OCI-LY1 (cell line): Measurements from ENCODE around the gene UCN2.

ENCODE experiments used
- EZH2 ChIP-seq: fragments of 200-600 bp; sonication (generic), shearing (Covaris generic); IDR thresholded peaks from 2 replicates; pipeline ENCODE4 v1.8.0; 2017; ENCODE audit warnings: borderline replicate concordance, mixed run types, mild to moderate bottlenecking, antibody characterized with exemption, low read length, moderate library complexity, mixed read lengths
- TF ChIP-seq, protein P1 (sequence below): fragments of 200-600 bp; sonication (generic), shearing (Covaris generic); IDR thresholded peaks from 2 replicates; pipeline ENCODE4 v1.5.1; 2017; ENCODE audit warnings: mild to moderate bottlenecking, antibody characterized with exemption, low read length, moderate library complexity, mixed read lengths

DNA sequence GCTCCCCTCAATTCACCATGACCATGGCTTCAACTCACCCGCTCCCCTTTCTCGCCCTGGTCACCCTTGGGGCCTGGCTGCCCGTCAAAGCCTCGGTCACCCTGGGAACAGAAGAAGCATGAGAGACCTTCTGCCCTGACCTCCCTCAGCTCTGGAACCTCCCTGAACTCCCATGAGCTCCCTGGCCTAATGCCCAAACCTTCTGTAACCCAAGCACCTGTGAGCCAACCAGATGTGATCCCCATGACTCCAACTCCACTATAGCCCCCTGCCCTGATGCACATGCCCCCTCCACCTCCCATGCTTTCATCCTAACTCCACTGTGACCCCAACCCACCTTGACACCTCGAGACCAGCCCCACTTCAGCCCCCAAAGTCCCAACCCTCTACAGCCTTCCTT is 3.5 kb upstream of the UCN2 start:
- TF ChIP-seq, protein P1, sequence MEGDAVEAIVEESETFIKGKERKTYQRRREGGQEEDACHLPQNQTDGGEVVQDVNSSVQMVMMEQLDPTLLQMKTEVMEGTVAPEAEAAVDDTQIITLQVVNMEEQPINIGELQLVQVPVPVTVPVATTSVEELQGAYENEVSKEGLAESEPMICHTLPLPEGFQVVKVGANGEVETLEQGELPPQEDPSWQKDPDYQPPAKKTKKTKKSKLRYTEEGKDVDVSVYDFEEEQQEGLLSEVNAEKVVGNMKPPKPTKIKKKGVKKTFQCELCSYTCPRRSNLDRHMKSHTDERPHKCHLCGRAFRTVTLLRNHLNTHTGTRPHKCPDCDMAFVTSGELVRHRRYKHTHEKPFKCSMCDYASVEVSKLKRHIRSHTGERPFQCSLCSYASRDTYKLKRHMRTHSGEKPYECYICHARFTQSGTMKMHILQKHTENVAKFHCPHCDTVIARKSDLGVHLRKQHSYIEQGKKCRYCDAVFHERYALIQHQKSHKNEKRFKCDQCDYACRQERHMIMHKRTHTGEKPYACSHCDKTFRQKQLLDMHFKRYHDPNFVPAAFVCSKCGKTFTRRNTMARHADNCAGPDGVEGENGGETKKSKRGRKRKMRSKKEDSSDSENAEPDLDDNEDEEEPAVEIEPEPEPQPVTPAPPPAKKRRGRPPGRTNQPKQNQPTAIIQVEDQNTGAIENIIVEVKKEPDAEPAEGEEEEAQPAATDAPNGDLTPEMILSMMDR, result no peak
- no peak for TF ChIP-seq EZH2
